GM12865 (cell line): ENCODE measurements around the gene RAB38.

Experiments used
- DNase-seq: peaks from one replicate; pipeline ENCODE4 v3.0.0; 2010; ENCODE audit warnings: low read depth
- H3K4me3 ChIP-seq: 2 replicates; pipeline ENCODE4 v1.5.1; 2011; ENCODE audit warnings: mild to moderate bottlenecking, low read depth, low read length, control low read depth
- TF ChIP-seq, protein P1 (sequence below): IDR thresholded peaks from 2 replicates; pipeline ENCODE4 v1.5.1; 2011; ENCODE audit warnings: low read length, control low read depth, low read depth, inconsistent platforms; ENCODE audit not compliant: insufficient read depth; ENCODE audit errors: missing control alignments

Gene RAB38

DNA sequence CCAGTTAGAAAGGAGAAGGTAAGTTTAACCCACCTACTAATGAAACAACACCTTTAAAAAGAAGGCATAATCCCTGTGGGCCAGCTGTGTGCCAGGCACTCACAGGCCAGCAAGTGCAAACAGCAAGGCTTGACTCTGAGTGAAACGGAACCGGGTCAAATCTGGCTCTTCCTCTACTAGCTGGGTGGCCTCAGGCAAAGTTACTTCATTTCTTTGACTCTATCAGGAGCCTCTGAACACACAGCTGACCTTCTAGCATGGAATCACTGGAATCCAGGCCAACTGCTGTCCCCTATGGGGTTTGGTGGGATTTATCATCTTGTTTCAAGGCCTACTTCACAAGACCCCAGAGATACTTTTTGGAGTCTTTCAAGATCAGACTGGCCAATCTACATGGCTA lies 3.3 kb downstream of the RAB38 start:
- DNase-seq, result no peak
- TF ChIP-seq, protein P1, sequence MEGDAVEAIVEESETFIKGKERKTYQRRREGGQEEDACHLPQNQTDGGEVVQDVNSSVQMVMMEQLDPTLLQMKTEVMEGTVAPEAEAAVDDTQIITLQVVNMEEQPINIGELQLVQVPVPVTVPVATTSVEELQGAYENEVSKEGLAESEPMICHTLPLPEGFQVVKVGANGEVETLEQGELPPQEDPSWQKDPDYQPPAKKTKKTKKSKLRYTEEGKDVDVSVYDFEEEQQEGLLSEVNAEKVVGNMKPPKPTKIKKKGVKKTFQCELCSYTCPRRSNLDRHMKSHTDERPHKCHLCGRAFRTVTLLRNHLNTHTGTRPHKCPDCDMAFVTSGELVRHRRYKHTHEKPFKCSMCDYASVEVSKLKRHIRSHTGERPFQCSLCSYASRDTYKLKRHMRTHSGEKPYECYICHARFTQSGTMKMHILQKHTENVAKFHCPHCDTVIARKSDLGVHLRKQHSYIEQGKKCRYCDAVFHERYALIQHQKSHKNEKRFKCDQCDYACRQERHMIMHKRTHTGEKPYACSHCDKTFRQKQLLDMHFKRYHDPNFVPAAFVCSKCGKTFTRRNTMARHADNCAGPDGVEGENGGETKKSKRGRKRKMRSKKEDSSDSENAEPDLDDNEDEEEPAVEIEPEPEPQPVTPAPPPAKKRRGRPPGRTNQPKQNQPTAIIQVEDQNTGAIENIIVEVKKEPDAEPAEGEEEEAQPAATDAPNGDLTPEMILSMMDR, result no peak
- no peak overlapping the region for H3K4me3 ChIP-seq

DNA sequence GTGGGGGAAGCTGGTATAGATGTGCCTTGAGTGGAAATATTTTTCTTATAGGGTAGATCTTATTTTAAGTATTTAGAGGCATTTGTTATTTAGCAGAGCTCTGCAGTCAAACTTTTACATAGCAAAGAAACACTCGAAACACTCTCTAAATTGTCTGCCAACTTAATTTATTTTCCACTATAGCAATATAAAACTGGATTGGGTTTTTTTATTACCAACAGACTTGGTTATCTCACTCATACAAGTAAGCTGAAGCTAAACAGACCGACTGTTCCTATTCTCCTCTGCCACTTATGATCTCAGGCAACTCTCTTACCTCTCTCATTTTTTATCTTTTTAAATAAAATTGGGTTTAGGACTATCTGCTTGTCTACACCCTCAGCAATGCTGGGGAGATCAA lies 4.6 kb downstream of the RAB38 start:
- no peak for DNase-seq
- TF ChIP-seq, protein P1, result no peak
- H3K4me3 ChIP-seq, result no peak overlapping the region

DNA sequence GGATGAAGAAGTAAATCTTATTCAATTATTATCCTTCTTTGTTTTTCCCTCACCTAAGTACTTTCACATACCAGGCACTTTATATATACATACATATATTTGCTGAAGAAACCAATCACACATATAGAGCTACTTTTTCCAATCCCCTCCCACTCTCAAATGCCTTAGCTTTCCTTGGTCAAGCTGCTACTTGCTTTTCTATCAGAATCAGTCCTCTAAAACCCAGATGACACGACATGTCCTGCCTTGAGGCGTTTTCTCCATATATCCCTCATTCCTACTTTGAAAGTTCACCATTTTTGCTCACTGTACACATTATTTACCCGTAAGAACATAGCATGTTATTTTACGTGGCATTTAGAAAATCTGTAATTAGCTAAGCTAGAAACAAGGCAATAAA lies 5.4 kb downstream of the RAB38 start:
- no peak overlapping the region for H3K4me3 ChIP-seq
- no peak for DNase-seq
- TF ChIP-seq, protein P1, result no peak

DNA sequence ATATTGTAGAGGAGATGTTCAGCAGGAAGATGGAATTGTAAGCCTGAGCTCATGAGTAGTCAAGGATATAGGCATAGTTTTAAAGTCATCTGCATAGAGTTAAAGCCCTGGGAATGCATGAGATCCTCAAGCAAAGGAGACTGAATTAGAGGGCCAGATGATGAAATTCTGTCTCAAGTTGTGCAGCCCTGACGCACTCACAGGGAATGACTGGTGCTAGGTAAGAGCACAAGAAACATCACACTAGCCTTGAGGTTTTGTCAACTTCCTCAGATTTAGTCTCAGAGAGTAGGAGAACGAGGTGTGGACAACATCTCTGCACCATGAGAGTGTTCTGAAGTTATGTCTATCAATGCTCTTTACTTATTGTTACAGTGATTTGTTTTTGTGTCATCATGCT lies 5.8 kb downstream of the RAB38 start:
- no peak overlapping the region for H3K4me3 ChIP-seq
- TF ChIP-seq, protein P1, result no peak
- no peak for DNase-seq

DNA sequence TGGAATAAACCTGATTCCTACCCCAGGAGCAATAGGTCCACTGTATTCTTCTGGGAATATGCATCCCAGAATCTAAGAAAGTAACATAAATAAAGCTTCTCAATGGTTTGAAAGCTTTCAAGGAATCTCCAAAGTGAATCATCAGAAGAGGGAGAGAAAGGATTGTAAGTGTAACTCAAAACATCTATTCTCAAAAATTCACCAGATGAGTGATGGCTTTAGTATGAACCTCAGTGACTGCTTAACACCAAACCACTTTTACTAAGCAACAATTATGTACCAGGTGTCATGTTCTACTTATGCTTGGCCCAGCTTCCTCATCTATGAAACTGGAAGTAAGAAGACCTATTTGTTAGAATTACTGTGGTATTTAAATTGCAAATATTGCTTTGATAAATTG lies 7.4 kb downstream of the RAB38 start:
- DNase-seq, result no peak
- no peak overlapping the region for H3K4me3 ChIP-seq
- TF ChIP-seq, protein P1, result no peak

DNA sequence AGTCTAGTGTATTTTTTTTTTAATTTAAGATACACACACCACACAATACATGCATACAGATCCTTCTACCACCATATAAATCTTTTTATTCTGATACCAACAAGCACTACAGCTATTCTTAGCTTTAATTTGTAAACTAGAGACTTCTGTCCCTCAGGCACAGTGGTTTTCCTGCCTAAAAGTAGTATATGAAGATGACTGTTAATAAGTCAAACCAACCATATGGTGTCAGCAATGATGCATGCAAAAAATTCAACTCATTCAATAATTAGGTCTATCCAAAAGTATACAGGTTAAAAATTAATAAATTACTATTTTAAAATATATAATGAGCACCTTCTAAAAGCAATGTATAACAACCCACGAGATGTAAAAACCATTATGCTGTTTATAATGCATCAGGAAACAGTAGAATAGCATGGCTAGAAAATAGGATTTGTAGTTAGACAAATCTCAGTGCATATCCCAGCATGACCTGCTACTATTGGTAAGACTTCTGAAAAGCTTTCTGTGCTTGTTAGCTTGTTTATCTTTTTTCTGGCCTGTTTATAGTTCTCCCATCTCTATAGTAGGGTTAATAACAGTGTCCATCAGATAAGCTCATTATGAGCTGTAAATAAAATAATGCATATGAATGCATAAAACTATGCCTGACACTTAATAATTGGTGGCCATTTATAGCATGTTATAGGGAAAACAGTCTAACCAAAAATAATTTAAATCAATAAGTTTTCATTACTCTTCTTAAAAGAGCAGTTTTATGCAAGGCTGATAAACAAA lies 10.2 kb downstream of the RAB38 start:
- no peak overlapping the region for H3K4me3 ChIP-seq
- DNase-seq, result no peak
- TF ChIP-seq, protein P1, result no peak

DNA sequence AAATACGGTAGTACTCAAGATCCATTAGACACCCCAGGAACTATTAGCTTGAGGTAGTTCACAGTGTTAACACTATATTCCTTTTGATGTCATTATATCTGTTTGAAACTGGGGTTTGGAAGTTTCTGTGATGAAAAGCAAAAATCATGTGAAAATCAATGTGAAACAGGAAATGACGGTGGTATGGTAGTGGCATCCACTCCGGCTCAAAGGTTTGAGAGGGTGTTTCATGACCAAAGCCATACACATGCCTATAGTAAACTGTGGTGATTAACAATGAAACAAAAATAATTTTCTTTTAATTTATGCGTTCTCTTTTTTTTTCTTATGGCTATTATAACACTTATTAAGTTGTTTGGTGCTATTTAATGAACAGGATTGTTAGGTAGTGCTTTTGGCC lies 10.9 kb downstream of the RAB38 start:
- H3K4me3 ChIP-seq, result no peak overlapping the region
- DNase-seq, result no peak
- TF ChIP-seq, protein P1, result no peak
